AG10803 (cell line): ENCODE data around the gene KCNS1.

Experiments used
- DNase-seq: peaks from one replicate; pipeline ENCODE4 v3.0.0; 2010; ENCODE audit warnings: low read depth
- H3K4me3 ChIP-seq: 2 replicates; pipeline ENCODE4 v1.5.1; 2011; ENCODE audit warnings: mild to moderate bottlenecking, low read length, control low read depth
- CTCF ChIP-seq: conservative IDR thresholded peaks from 2 replicates; pipeline ENCODE4 v1.5.1; 2011; ENCODE audit warnings: mild to moderate bottlenecking, low read length, control low read depth, inconsistent platforms

Gene KCNS1

GRCh38 chr20:45095805-45096238, 5.1 kb downstream of the KCNS1 start:
- peak; percentile 88 for TF ChIP-seq CTCF
- DNase-seq, result peak; percentile 59
- no peak overlapping the region for H3K4me3 ChIP-seq

- TF ChIP-seq CTCF, result no peak
- H3K4me3 ChIP-seq, result no peak overlapping the region
- no peak for DNase-seq
Observed at GRCh38 chr20:45094864-45095574, 5.9 kb downstream of the KCNS1 start.

GRCh38 chr20:45094201-45094600, 6.7 kb downstream of the KCNS1 start:
- H3K4me3 ChIP-seq, result no peak overlapping the region
- TF ChIP-seq CTCF, result no peak
- DNase-seq, result no peak

- no peak for TF ChIP-seq CTCF
- no peak for DNase-seq
- no peak overlapping the region for H3K4me3 ChIP-seq
Observed at GRCh38 chr20:45092898-45093297, 8.0 kb downstream of the KCNS1 start.

- DNase-seq, result no peak
- H3K4me3 ChIP-seq, result no peak overlapping the region
- no peak for TF ChIP-seq CTCF
Observed at GRCh38 chr20:45091366-45091765, 9.6 kb downstream of the KCNS1 start.

GRCh38 chr20:45090481-45090880, 10.4 kb downstream of the KCNS1 start:
- H3K4me3 ChIP-seq, result no peak overlapping the region
- TF ChIP-seq CTCF, result no peak
- peak; percentile 74 for DNase-seq

GRCh38 chr20:45088247-45088646, 12.7 kb downstream of the KCNS1 start:
- peak; percentile 93 for DNase-seq
- H3K4me3 ChIP-seq, result no peak overlapping the region
- TF ChIP-seq CTCF, result no peak
